ENCODE results near the gene ADSS2. TPM values are rescaled to one million over a fixed set of nuclear protein-coding genes. Genes with fewer than 3 reads are reported as not detected.
A peak's percentile ranks its signal among the peaks of the same experiment; 100 is the strongest.

The ADSS2 gene
- polyA plus RNA-seq, 2 of the 4 experiments (the other 2 are of a cell fraction): 46.1 to 74.3 TPM

- TF ChIP-seq HOXB5 (CRISPR knock-in tag; IDR thresholded peaks at IDR 0.05): 0 out of 2 replicates have a peak, but pooled peaks have one; percentile 73
- TF ChIP-seq ZSCAN20 (CRISPR knock-in tag; IDR thresholded peaks at IDR 0.05): no peak
- TF ChIP-seq FOSB (CRISPR knock-in tag; IDR thresholded peaks at IDR 0.05): no peak
- TF ChIP-seq REST (IDR thresholded peaks at IDR 0.05): peak; percentile 63
- no peak for TF ChIP-seq SREBF2 (IDR thresholded peaks at IDR 0.05)
- no peak for TF ChIP-seq EHMT2 (IDR thresholded peaks at IDR 0.05; ENCODE audit: low read depth)
- no peak for TF ChIP-seq NFE2L2 (conservative IDR thresholded peaks at IDR 0.05; ENCODE audit: low read length)
- TF ChIP-seq ZC3H11A (IDR thresholded peaks at IDR 0.05): no peak
- no peak for TF ChIP-seq GATA3 (IDR thresholded peaks at IDR 0.05; ENCODE audit: borderline replicate concordance)
- TF ChIP-seq TP53 (CRISPR knock-in tag; IDR thresholded peaks at IDR 0.05): 0 out of 2 replicates have a peak, but pooled peaks have one; percentile 59
- TF ChIP-seq BHLHE40 (IDR thresholded peaks at IDR 0.05; ENCODE audit: low read depth, low read length): no peak
- TF ChIP-seq RFX5 (IDR thresholded peaks at IDR 0.05): 0 out of 2 replicates have a peak, but pooled peaks have one; percentile 21
- no peak for TF ChIP-seq KDM5A (IDR thresholded peaks at IDR 0.05)
- TF ChIP-seq PBX3 (IDR thresholded peaks at IDR 0.05): no peak
- TF ChIP-seq MAX (IDR thresholded peaks at IDR 0.05): peak; percentile 95
- TF ChIP-seq RARB (CRISPR knock-in tag; IDR thresholded peaks at IDR 0.05): no peak
- TF ChIP-seq ZNF302 (CRISPR knock-in tag; IDR thresholded peaks at IDR 0.05): no peak
- TF ChIP-seq SMC3 (IDR thresholded peaks at IDR 0.05): peak; percentile 10; the same call in 1 of the 3 replicates
- TF ChIP-seq HDAC2 (IDR thresholded peaks at IDR 0.05): no peak; the same call in 1 of the 2 replicates
- TF ChIP-seq CHD2 (IDR thresholded peaks at IDR 0.05; ENCODE audit: low read length, partially characterized antibody): peak; percentile 66
- TF ChIP-seq JUN (IDR thresholded peaks at IDR 0.05): peak; percentile 90; a peak in 4 of 5 replicates
- no peak for TF ChIP-seq CEBPB (IDR thresholded peaks at IDR 0.05)
- no peak for TF ChIP-seq HES2 (IDR thresholded peaks at IDR 0.05)
- no peak for TF ChIP-seq NR3C1 (IDR thresholded peaks at IDR 0.05)
- TF ChIP-seq FOXS1 (CRISPR knock-in tag; IDR thresholded peaks at IDR 0.05): no peak
- no peak for TF ChIP-seq CBX8 (IDR thresholded peaks at IDR 0.05)
- peak; percentile 35; the same call in 1 of the 2 replicates for TF ChIP-seq HMGXB4 (CRISPR knock-in tag; IDR thresholded peaks at IDR 0.05; ENCODE audit: borderline replicate concordance)
- TF ChIP-seq POLR2AphosphoS2 (conservative IDR thresholded peaks at IDR 0.05; ENCODE audit: low read length): no peak
- TF ChIP-seq JUNB (IDR thresholded peaks at IDR 0.05): no peak
- TF ChIP-seq ZFP36 (IDR thresholded peaks at IDR 0.05; ENCODE audit: borderline replicate concordance, partially characterized antibody): no peak
These were observed 9.7 kb upstream of the ADSS2 start, which contains the start of gene CATSPERE (continued) for GRCh38 chr1:244461245-244462071.
